GM18870 (cell line): ENCODE data around the gene TAS2R16.

Experiments
- ATAC-seq: cut with Tn5 transposase; IDR thresholded peaks from one replicate; pipeline ENCODE4 v1.9.1; 2021; ENCODE audit warnings: moderate library complexity; ENCODE audit not compliant: unreplicated experiment

TAS2R16 gene

DNA sequence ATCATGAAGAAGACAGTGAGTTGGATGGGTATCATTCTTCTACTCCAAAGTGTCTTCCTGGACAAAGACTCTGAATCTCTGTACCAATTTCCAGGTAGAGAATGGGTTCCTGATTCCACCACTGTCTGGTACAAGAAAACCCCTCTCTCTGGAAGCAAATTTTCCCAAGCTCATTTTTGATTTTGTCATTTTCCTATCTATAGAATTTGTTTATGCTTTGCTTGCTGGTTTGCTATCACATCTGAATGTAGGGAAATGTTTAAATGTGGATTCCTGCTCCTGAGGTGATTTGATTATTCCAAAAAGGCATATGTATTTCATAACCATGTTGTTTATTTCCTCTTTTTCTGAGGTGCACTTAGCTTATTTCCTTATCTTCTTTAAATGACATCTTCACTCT, at the start of gene TAS2R16:
TAS2R16 (minus strand) TSS at position 101 of the 400 bp plus-strand sequence; CDS start at position 35, 66 bp downstream.
- no peak for ATAC-seq

DNA sequence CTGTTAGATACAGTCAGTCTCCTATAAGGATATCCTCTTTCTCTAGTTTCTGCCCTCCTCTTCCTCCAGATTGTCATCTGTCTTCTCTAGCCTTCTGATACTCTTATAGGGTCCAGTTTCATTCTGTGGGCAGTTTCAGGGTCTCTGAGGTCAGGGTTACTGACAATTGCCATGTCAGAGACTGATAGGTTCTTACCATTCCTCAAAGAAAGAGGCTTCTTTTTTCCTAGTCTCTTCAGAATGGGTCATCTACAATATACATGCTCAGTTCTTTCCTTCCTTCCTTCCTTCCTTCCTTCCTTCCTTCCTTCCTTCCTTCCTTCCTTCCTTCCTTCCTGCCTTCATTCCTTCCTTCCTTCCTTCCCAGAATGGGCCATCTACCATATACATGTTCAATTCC, 48.1 kb upstream of the TAS2R16 start:
- no peak for ATAC-seq

DNA sequence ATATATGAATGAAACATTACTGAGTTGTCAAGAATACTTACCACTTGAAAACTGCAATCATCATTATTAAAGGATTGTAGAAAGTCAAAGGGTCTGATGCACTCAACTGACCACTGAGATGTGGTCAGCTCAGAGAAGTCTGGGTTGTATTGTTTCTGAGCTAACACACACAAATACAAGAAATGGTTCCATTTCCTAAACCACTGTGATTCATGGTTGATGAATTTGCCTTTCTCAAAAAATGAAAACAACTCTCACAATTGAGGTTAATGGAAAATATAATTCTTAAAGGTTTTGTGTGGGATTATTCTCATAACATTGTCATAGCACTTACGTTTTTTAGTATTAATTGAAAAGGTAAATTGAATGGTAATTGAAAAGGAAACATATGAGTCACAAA, 45.6 kb upstream of the TAS2R16 start:
- no peak for ATAC-seq

- no peak for ATAC-seq
These were observed 43.8 kb upstream of the TAS2R16 start for GRCh38 chr7:123039269-123039668.

GRCh38 chr7:123034106-123034505, 38.6 kb upstream of the TAS2R16 start:
- ATAC-seq, result no peak

DNA sequence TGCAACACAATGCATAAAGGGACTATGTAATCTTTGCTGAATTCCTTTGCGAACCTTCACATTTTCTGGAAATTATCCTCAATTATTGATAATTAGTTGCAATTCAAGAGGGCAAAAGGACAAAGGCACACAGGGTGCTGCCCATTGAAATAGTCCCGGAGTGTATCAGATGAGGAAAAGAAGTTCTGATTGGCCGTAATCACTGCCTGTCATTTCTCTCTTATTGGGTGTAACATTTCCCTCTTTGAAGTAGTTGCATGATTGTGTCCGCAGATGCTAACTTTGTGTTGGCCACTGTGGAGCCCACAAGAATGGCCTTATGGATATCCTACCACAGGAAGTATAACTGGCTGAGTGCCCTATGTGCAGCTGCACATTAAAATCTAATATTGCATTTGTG, 35.1 kb upstream of the TAS2R16 start:
- ATAC-seq, result no peak

DNA sequence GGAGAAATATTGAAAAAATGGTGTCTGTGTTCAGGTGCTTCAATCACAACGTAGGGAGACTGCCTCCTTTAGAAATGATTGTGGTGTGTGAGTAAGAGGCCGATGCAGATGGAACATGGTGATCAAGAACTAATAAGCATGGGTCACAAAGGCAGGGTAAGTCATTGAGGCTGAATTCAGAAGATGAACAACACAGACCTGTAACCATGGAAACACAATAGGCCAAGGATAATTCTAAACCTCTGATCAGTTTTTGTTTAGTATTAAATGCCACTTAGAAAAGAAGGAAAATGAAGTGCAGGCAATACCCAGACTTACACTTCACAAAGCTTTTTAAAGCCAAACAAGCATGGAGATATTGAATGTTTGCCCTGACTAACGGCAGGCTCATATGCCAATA, 32.8 kb upstream of the TAS2R16 start:
- ATAC-seq, result no peak

- ATAC-seq, result no peak
These were observed 30.8 kb upstream of the TAS2R16 start for GRCh38 chr7:123026251-123026650.

GRCh38 chr7:123024989-123025758, 29.7 kb upstream of the TAS2R16 start:
- ATAC-seq, result no peak

DNA sequence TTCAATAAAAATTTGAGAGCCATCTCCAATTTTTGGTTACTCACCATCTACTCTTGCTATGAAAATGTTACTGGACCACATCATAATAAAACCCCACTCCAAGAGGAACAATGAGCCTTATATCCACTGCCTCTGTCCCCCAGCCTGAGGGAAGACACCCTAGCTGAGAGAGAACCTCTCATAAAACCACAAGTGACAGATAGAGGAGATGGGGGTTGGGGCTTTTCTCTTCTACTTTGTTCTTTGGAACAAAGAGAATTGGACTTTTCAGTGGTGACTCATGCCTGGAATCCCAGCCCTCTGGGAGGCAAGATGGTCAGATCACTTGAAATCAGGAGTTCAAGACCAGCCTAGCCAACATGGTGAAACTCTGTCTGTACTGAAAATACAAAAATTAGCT, 27.6 kb upstream of the TAS2R16 start:
- no peak for ATAC-seq

GRCh38 chr7:123022576-123022975, 27.1 kb upstream of the TAS2R16 start:
- no peak for ATAC-seq

DNA sequence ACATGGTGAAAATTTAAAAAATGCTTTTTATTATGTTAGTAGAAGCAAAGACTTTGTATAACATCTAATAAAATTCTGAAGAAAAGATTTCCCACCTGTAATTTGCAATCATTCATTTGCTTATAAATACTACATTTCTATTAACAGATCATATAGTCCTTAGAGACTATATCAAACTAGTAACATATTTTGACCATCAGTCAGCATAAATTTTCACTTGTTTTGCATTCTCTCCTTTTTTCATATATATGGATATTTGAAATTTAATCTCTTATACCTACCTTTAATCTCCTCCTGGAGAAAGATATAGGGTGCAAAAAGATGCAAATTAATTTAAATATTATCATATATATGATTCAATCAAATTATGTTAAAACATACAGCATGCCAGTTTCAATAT, 16.9 kb upstream of the TAS2R16 start:
- no peak for ATAC-seq

DNA sequence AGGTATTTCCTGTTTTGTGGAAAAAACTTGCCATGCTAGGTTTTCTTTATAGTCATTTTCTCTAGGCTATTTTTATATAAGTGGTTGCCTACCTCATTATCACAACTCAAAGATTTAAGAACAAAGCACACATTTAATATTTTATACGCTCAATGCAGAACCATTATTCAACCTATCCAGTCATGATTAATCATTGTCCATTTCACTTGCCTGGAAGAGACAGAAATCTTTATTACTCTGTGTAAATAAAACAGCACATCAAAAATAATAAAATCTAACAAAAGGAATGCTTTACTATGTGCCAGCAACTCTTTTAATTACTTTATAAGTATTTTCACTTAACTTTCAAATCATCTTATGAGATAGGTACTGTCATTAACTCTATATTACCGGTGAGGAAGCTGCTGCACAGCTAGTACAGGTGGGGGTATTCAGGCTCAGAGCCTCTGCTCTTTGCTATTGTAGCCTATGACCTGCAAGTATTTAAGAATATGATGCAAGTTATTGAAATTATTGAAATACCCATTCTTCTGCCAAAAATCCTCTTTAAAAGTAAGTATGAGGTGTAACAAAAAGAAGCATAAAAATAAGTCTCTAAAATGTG, 16.4 kb upstream of the TAS2R16 start:
- ATAC-seq, result no peak

- no peak for ATAC-seq
These were observed 9.4 kb upstream of the TAS2R16 start for GRCh38 chr7:123004931-123005330.

- no peak for ATAC-seq
These were observed 8.1 kb upstream of the TAS2R16 start for GRCh38 chr7:123003539-123004126.

GRCh38 chr7:122989577-122989976, 5.9 kb downstream of the TAS2R16 start:
- no peak for ATAC-seq

- ATAC-seq, result no peak
These were observed 6.5 kb downstream of the TAS2R16 start for GRCh38 chr7:122989041-122989440.

GRCh38 chr7:122988333-122988732, 7.2 kb downstream of the TAS2R16 start:
- ATAC-seq, result no peak

GRCh38 chr7:122987463-122987862, 8.0 kb downstream of the TAS2R16 start:
- no peak for ATAC-seq

DNA sequence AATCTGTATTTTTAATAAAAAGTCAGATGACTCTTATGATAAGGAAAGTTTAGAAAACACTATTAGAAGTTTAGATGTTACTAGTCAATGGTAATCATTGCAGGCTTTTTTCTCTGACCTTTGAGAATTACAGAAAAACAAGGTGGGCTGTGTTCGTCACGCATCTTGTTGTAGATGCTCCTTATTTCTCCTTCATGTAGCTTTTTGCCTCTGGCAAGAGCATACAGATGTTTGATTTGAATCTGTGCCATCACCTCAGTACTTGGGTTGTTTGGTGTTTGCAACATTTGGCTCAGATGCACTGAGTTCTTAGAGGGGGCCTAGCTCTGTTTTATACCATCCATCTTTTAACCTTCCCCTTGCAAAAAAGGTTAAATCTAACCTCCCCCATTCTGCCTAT, 11.5 kb downstream of the TAS2R16 start:
- no peak for ATAC-seq

GRCh38 chr7:122983261-122983660, 12.2 kb downstream of the TAS2R16 start:
- no peak for ATAC-seq

- peak; percentile 53 for ATAC-seq
These were observed 20.2 kb downstream of the TAS2R16 start for GRCh38 chr7:122975341-122975740.
